ENCODE results near the gene PCNT.
"Not testable (repeated sequence)": the region's sequence is repeated elsewhere in the genome, so short reads cannot be mapped to it uniquely, and the experiment has no call there.

PCNT gene

DNA sequence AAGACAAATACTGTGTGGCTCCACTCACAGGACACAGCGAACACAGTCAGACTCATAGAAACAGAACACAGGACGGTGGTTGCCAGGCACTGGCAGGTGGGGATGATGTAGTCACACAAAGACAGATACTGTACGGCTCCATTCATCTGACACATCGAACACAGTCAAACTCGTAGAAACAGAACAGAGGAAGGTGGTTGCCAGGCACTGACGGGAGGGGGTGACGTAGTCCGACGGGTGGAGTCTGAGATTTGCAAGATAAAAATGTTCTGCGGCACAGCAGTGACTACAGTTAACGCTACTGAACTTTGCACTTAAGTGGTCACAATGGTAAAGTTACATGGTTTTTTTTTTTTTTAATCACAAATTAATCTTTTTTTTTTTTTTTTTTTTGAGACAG is 19.0 kb upstream of the PCNT start:
- no peak for DNase-seq

DNA sequence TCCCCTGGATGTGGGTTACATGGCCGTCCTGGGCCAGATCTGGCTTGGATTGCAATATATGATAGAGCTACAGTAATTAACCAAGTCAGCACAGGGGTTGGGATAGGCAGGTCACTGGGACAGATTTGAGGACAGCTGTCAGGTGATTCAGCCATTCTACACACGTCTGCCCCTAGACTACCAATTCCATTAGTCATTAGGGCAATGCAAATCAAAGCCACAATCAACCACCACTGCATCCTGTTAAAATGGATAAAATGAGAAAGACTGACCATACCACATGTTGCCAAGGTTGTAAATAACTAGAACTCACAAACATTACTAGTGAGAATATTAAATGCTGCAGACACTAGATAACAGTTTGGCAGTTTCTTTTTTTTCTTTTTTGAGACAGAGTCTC is 16.3 kb upstream of the PCNT start:
- no peak for DNase-seq

GRCh38 chr21:46308431-46308830 is 15.5 kb upstream of the PCNT start:
- DNase-seq = no peak

GRCh38 chr21:46310260-46310659 is 13.7 kb upstream of the PCNT start:
- DNase-seq = not testable (repeated sequence)

- DNase-seq = no peak
These were observed 12.4 kb upstream of the PCNT start for GRCh38 chr21:46311568-46311967.

GRCh38 chr21:46312949-46313348 is 11.0 kb upstream of the PCNT start:
- DNase-seq = no peak

DNA sequence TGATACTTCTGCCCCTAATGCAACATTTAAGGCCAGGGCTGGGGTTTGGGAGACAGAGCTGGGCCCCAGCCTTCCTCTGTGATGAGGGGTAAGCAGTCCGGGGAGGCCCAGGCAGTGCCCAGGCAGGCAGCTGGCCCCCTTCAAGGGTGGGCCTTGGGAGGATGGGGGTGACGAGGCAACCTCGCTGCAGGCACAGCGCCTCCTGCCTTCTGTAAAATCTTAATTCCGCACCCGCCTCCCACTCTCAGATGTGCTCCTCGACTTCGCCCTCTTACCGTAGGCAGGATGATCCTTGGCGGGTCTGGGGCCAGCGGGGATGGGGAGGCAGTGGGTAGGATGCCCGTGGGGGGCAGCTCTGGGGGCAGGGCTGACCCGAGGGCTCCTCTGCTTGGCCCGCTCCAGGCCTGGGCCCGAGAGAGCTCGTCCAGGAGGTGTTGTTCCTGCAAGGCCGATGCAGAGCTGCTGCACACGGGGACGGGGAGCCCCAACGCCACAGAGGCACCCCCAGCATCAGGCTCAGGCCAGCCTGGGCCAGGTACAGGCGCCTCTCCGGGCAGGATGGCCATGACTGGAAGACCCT is 9.4 kb upstream of the PCNT start:
- DNase-seq = no peak

DNA sequence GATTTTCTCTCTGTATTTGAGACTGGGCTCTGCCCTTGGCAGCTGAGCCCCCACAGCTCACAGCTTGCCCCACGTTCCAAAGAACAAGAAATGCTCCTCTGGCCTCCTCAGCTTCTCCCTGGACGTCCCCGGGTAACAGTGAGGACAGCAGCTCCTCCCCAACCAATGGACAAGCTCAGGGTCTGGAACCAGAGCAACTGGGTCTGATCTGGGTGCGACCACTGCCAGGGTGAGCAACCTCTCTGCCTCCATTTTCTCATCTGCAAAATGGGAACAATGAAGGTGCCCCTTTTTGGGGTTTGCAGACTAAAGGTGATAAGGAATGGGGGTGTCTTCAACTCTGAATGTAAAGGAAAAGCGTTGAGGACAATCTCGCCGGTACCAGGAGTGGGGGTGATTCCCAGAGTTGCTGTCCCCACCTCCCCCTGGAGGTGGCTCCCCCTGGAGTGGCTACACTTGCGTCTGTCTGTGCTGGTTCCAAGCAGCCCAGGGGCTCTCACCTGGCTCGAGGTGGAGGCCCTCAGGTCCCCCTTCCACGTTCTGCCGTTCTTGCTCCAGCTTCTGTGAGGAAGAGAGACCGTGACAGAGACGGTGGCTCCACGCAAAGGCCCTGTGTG is 7.1 kb upstream of the PCNT start:
- no peak for DNase-seq

DNA sequence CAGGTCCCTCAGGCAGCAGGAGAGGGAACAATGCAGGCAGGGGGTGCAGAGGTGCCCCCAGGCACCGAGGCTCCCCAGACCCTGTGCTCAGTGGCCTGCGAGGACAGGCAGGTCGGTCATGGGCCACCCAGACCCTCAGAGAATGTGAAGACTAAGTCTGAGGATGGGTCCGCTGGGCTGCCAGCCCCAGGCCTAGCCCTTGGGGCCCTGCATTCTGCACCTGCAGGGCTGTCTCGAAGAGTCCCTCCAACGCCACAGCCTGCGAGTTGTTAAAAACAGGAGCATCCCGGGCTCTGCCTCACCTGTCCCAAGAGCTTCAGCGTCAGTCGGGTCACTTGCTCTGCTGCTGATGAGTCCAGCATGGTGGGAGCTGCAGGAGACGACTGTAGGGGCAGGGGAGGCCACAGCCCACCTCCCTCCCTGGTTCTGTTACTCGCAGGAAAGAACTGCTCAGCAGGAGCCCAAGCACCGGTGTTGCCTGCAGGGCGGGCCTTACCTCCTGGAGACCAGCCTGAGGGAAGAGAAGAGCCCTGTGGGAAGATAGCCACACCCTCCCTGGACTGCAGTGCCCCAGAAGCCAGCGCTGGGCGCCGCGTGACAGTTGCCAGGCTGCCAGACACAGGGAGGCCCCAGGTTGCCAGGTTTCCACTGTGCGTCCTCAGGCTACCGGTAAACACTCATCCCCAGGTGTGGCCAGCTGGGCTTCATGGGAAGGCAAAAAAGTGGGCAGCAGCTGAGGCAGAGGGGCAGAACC is 6.1 kb upstream of the PCNT start:
- no peak for DNase-seq

- no peak for DNase-seq
These were observed 5.5 kb upstream of the PCNT start for GRCh38 chr21:46318464-46318845.

- DNase-seq = no peak
These were observed 4.8 kb upstream of the PCNT start for GRCh38 chr21:46319186-46319585.

GRCh38 chr21:46320331-46320801 is 3.6 kb upstream of the PCNT start:
- no peak for DNase-seq

DNA sequence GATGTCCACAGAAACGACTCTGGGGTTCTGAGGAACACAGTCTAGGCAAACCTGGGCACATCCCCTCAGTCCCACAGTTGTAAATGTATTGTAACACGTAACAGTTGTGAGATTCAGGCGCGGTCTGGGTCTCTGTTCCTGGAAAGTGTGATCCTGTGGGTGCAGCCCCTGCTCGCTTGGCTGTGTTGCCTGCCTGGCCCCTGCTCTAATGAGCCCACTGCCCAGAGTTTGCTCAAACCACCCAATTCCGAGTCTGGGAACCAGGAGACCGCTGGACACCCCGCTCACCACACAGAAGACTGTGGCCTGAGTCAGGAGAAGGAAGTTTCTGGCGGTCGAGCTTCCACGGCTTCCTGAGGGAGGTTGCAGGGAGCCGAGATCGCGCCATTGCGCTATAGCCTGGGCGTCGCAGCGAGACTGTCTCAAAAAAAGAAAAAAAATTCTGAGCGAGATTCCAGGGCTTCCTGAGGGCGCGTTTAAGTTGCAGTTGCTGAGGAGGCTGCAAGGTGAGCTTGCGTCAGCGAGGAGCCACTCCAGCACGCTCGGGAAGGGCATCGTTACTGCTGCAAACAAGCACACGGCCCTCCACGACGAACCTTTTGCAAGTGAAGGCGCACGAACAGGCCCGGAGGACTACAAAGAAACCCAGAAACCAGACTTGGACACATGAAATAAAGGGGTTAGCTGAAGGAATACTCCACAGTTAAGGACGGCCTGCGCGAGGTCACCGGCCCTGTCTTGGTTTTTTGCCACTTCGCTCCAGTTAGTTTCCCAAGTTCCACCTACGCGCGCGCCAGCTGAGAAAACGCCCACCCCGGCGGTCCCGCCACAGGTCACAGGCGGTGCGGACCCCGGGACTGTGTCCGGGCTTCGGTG is 1.4 kb upstream of the PCNT start:
- DNase-seq = peak; percentile 11

DNA sequence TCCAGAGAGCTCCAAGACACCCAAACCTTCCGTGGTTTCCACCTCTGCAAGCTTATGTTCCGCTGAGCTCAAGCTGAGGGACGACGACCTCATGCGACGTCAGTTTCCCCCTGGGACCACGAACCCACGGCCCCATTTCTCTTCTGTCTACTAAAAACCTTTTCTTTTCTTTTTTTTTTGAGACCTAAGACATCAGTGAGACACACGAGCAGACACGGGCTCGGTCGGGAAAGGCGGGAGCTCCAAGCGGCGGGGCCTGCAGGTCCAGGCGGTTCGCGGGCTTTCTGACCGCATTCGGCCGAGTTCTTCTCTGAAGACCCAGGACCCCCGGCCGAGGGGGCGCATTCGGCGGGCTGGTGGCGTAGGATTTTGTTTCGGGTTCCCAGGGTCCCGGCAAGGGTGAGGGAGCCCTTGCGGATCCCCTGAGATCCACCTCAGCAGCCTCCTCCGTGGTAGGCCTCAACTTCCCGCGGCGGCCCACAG is 688 bp upstream of the PCNT start:
- no peak for DNase-seq

DNA sequence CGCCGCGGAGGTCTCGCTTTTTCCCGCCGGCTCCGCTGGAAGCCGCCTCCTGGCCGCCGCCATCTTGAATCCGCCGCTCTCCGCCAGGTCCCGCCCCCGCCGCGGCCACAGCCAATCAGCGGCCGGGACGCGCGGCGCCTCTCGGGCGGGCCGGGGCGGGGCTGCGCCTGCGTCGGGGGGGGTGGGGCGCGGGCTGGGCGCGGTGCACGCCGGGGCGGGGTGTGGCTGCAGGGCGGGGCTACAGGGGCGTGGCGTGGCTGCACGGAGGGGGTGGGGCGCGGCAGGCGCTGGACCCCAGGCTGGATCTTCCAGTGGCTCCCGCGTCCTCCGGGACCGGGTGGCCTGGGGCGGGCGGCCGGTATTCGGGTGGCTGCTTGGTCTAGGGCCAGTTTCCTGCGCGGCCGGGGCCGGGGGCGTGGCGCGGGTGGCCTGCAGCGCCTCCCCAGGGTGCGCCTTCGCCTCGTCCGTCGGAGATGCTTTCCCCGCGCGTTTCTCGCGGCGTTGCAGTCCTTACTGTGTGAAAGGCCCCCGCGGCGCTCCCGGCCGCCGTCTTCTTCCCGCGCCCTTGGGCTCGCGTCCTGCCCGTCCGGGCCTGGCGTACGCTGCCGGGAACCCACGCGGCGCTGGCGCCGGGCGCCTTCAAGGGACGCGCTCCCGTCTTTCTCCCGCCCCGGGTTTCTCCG is 575 bp downstream of the PCNT start:
- peak; percentile 88 for DNase-seq

- peak; percentile 36 for DNase-seq
These were observed 1.3 kb downstream of the PCNT start for GRCh38 chr21:46325073-46325912.

GRCh38 chr21:46326110-46326703 is 2.3 kb downstream of the PCNT start:
- no peak for DNase-seq

GRCh38 chr21:46327711-46328110 is 3.8 kb downstream of the PCNT start:
- no peak for DNase-seq

GRCh38 chr21:46328151-46328550 is 4.2 kb downstream of the PCNT start:
- no peak for DNase-seq

- DNase-seq = no peak
These were observed 5.8 kb downstream of the PCNT start for GRCh38 chr21:46329796-46330195.

Data from activated naive CD4-positive, alpha-beta T cell treated with Interleukin-2 at 50 U/mL for 16 hours (primary cell).